T-helper 1 cell treated with Interleukin-12 subunit alpha and Interleukin-12 subunit beta and Interleukin-4 antibody, amounts not matched to agents 30 μg/mL and 1 μg/mL, for 36 hours (primary cell): ENCODE measurements around the gene SNUPN.

ENCODE experiments used
- H3K27ac Mint-ChIP-seq: one replicate; pipeline ENCODE4 v1.8.0; 2021; ENCODE audit warnings: mild to moderate bottlenecking, mixed read lengths
- H3K27me3 Mint-ChIP-seq: one replicate; pipeline ENCODE4 v1.8.0; 2021; ENCODE audit warnings: low read depth, mixed read lengths
- H3K36me3 Mint-ChIP-seq: one replicate; pipeline ENCODE4 v1.8.0; 2021; ENCODE audit warnings: low read depth, mixed read lengths
- H3K4me1 Mint-ChIP-seq: one replicate; pipeline ENCODE4 v1.8.0; 2021; ENCODE audit warnings: low read depth, mixed read lengths
- H3K4me3 Mint-ChIP-seq: one replicate; pipeline ENCODE4 v1.8.0; 2021; ENCODE audit warnings: mild to moderate bottlenecking, moderate library complexity, mixed read lengths
- H3K9me3 Mint-ChIP-seq: one replicate; pipeline ENCODE4 v1.8.0; 2021; ENCODE audit warnings: mixed read lengths

The SNUPN gene

GRCh38 chr15:75625542-75626347 lies at the start of gene SNUPN:
SNUPN (minus strand) TSS chr15:75625725; CDS start chr15:75621051, 4,674 bp downstream.
- Mint-ChIP-seq H3K36me3 (peaks cover 6% of the 10 kb centered on the region), H3K27me3 (no peaks in the 10 kb centered on the region), H3K4me3 (peak within 1 kb of the TSS; percentile 89), H3K9me3 (no peaks in the 10 kb centered on the region), H3K4me1 (peaks cover 27% of the 10 kb centered on the region), H3K27ac (peak within 1 kb of the TSS; percentile 95)

GRCh38 chr15:75674366-75674765 lies 48.8 kb upstream of the SNUPN start:
- H3K27me3 Mint-ChIP-seq: peaks cover 6% of the 10 kb centered on the region
- no peaks in the 10 kb centered on the region for H3K9me3 Mint-ChIP-seq
- H3K27ac Mint-ChIP-seq: no peak overlapping the region
- no peaks in the 10 kb centered on the region for H3K4me1 Mint-ChIP-seq
- no peak overlapping the region for H3K4me3 Mint-ChIP-seq
- H3K36me3 Mint-ChIP-seq: no peaks in the 10 kb centered on the region

GRCh38 chr15:75673426-75674235 lies 48.1 kb upstream of the SNUPN start:
- no peak overlapping the region for H3K4me3 Mint-ChIP-seq
- no peaks in the 10 kb centered on the region for H3K4me1 Mint-ChIP-seq
- H3K9me3 Mint-ChIP-seq: no peaks in the 10 kb centered on the region
- H3K27me3 Mint-ChIP-seq: peaks cover under 1% of the 10 kb centered on the region
- no peak overlapping the region for H3K27ac Mint-ChIP-seq
- H3K36me3 Mint-ChIP-seq: no peaks in the 10 kb centered on the region

GRCh38 chr15:75672646-75673425 lies 47.3 kb upstream of the SNUPN start:
- Mint-ChIP-seq H3K27ac (no peak overlapping the region), H3K4me1 (no peaks in the 10 kb centered on the region), H3K27me3 (no peaks in the 10 kb centered on the region), H3K36me3 (no peaks in the 10 kb centered on the region), H3K9me3 (no peaks in the 10 kb centered on the region), H3K4me3 (no peak overlapping the region)

GRCh38 chr15:75671730-75672602 lies 46.4 kb upstream of the SNUPN start:
- no peak overlapping the region for H3K4me3 Mint-ChIP-seq
- no peaks in the 10 kb centered on the region for H3K36me3 Mint-ChIP-seq
- no peaks in the 10 kb centered on the region for H3K9me3 Mint-ChIP-seq
- H3K27ac Mint-ChIP-seq: no peak overlapping the region
- H3K27me3 Mint-ChIP-seq: no peaks in the 10 kb centered on the region
- no peaks in the 10 kb centered on the region for H3K4me1 Mint-ChIP-seq

DNA sequence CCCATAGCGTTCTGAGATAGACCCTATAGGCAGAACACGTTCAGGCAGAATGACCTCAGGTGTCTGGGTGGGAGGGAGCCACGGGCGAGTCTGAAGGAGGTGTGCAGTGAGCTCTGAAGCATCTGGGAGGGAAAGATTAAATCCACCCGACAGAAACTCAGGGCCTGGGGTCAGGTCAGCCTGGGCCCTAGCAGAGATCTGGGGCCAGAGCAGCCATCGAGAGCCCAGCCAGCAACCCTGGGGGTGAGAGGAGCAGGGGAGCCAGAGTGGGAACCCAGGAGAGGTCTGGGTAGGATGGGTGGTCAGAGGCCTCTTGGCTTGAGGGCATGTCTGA lies 44.3 kb upstream of the SNUPN start:
- Mint-ChIP-seq H3K27ac (no peak overlapping the region), H3K9me3 (no peaks in the 10 kb centered on the region), H3K4me3 (no peak overlapping the region), H3K4me1 (peaks cover 5% of the 10 kb centered on the region), H3K36me3 (no peaks in the 10 kb centered on the region), H3K27me3 (no peaks in the 10 kb centered on the region)

DNA sequence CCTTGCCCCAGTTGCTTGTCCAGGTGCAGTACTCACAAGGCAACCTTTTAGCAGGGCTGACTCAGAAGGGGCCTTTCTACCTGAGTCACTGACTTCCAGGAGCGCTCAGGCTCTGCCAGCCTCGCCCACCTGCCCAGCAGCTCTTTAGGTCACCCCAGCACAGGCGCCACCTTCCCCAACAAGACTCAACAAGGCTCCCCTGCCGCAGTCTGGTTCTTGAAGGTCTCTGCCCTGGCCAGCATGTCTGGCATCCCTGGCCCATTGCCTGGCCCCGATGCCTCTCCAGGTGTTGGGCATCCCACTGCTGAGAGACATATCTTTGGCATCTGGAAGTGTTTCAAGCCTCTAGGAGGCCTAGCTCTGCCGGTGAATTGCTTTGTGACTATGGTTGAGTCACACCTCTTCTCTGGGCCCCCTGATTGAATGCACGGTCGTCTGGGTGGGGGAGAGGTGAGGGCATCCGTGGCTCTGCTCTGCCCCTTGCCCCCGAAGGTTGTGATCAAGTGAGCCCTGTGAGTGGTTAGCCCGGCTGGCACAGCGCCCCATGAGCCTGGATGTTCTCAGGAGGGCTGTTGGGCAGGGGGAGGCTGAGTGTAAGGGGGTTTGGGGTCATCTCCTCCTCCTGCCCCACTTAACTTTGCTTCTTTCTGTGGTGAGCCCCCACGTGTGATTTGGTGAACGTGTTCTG lies 43.8 kb upstream of the SNUPN start:
- Mint-ChIP-seq H3K9me3 (no peaks in the 10 kb centered on the region), H3K27me3 (no peaks in the 10 kb centered on the region)

GRCh38 chr15:75666823-75667501 lies 41.4 kb upstream of the SNUPN start:
- no peaks in the 10 kb centered on the region for H3K36me3 Mint-ChIP-seq
- H3K4me1 Mint-ChIP-seq: peaks cover 5% of the 10 kb centered on the region
- H3K4me3 Mint-ChIP-seq: no peak overlapping the region
- no peak overlapping the region for H3K27ac Mint-ChIP-seq
- H3K9me3 Mint-ChIP-seq: no peaks in the 10 kb centered on the region
- no peaks in the 10 kb centered on the region for H3K27me3 Mint-ChIP-seq

More for the DNA sequence above, 43.8 kb upstream of the SNUPN start:
- Mint-ChIP-seq H3K27ac (no peak overlapping the region), H3K36me3 (no peaks in the 10 kb centered on the region), H3K4me3 (no peak overlapping the region), H3K4me1 (peaks cover 5% of the 10 kb centered on the region)

DNA sequence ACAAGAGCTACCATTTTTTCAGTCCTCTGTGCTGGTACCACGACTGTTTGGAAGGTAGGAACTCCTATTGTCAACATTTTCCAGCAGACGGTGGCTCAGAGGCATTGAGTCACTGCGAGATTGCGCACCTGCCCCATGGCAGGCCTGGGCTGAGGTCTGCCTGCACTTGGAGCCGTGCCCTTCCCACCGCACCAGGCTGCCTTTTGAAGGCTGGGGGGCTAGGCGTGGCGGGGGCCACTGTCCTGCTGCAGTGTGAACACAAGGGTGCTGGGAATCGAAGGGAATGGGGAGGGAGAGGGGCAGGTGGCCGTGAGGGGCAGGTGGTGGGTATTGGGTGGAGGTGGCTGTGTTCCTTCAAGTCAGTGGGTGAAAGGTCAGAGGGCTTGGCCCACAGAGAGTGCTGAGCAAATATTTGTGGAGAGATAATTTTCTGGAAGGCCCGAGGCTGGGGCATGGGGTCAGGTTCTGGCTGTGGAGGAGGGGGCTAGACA lies 38.5 kb upstream of the SNUPN start:
- Mint-ChIP-seq H3K4me1 (peaks cover 5% of the 10 kb centered on the region), H3K27ac (no peak overlapping the region), H3K36me3 (no peaks in the 10 kb centered on the region), H3K27me3 (no peaks in the 10 kb centered on the region), H3K4me3 (no peak overlapping the region), H3K9me3 (no peaks in the 10 kb centered on the region)

DNA sequence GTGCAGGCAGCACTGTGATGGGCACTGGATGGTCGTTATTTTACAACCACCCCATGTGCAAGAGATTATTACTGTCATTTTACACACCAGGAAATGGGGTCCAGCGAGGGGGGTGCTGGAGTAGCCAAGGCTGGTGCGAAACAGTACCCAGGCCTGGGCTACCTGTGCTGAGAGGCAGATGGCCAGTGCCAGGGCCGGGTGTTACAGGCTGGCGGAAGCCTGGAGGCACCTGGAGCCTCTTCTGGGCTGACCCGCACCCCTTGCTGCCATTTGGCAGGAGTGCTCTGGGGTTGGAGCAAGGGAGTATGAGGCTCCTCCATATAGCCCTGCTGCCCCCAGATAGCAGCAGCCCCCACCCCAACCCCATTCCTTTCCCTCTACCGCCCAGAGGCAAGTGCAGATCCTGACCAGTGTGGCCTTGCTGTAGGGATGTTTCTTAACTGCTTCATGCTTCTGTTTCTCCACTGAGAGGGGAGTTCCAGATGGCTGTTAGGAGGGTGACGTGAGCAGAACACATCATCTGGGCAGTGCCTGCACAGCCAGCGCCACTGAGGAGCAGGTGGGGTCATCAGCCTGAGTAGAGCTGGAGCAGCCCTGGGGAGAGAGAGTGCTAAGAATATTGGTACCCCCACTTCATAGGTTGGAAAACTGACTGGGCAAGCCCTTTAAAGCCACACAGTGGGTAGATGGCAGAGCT lies 37.4 kb upstream of the SNUPN start:
- Mint-ChIP-seq H3K9me3 (no peaks in the 10 kb centered on the region), H3K27me3 (no peaks in the 10 kb centered on the region), H3K4me3 (no peak overlapping the region), H3K36me3 (no peaks in the 10 kb centered on the region), H3K27ac (no peak overlapping the region), H3K4me1 (peaks cover 5% of the 10 kb centered on the region)

DNA sequence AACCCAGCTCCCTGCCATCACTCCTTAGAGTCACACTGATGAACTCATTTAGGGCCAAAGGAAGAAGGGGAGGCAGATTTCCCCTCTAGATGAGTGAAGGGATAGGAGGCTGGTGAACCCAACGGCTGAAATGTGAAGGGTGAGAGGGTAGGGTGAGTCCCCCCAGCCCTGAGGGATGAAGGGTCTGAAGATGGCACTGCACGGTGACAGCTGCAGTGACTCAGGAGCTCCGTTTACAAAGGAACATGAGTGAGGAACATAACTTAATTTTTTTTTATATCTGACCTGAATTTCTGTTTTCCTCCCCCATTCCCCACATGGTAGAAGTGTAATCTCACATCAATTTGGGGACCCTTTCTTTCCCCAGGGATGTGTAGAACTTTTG lies 36.2 kb upstream of the SNUPN start:
- no peaks in the 10 kb centered on the region for H3K9me3 Mint-ChIP-seq
- no peak overlapping the region for H3K27ac Mint-ChIP-seq
- H3K4me1 Mint-ChIP-seq: peaks cover 5% of the 10 kb centered on the region
- H3K36me3 Mint-ChIP-seq: no peaks in the 10 kb centered on the region
- H3K27me3 Mint-ChIP-seq: no peaks in the 10 kb centered on the region
- no peak overlapping the region for H3K4me3 Mint-ChIP-seq

GRCh38 chr15:75661100-75661755 lies 35.7 kb upstream of the SNUPN start:
- Mint-ChIP-seq H3K4me3 (no peak overlapping the region), H3K4me1 (peaks cover 5% of the 10 kb centered on the region), H3K27me3 (no peaks in the 10 kb centered on the region), H3K27ac (no peak overlapping the region), H3K36me3 (no peaks in the 10 kb centered on the region), H3K9me3 (no peaks in the 10 kb centered on the region)
